Measurements from ENCODE around the gene ATOH8. TPM values are rescaled to one million over a fixed set of nuclear protein-coding genes. Genes with fewer than 3 reads are reported as not detected.

ATOH8 gene
- total RNA-seq, 1 experiment from 2014 or later, result 0.81 TPM

DNA sequence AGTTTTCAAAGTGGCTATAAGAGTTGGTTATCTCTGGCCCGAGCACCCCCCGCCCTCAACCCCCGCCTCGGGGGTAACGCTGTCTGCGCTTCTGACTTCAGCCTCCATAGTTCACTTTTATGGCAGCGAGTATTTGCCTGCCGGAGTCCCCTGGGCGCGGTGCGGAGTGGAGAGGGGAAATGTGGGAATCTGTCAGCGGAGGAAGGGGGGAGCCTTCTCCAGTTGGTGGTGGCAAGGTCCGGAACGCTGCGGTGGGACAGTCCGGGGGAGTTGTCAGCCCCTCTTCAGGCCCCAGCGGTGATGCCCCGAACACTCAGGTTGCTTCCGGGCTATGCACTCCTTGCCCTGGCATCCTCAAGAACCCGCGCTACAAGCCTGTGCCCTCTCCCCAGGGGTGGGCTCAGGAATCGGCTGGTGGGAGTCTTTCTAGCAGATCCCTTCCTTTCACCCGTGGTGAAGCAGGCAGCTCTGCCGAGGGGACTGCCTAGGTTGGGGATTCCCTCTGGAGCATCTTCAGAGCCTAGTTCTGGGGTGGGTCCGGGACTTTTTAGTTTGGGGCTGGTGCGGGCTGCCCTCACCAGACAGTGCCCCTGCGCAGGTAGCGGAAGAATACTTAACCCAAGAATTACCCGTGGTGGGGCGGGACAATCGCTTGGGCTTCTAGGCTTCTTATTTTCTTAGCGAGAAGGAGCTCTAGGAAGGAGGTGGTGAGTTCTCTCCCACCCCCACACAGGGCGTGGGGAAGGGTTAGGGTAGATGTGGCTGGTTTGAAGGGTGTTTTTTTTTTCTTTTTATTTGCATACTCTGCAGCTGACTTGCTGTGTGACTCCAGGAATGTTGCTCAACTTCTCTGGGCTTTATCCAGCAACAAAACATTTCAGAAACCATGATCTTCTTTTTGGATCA lies 1.6 kb downstream of the ATOH8 start (continued):
- TF ChIP-seq ZBTB43 (CRISPR knock-in tag; IDR thresholded peaks at IDR 0.05) (no peak), ZNF219 (CRISPR knock-in tag; IDR thresholded peaks at IDR 0.05; ENCODE audit: borderline replicate concordance) (no peak), E2F1 (CRISPR knock-in tag; IDR thresholded peaks at IDR 0.05) (no peak), SOX15 (CRISPR knock-in tag; IDR thresholded peaks at IDR 0.05) (no peak), ZNF396 (CRISPR knock-in tag; IDR thresholded peaks at IDR 0.05; ENCODE audit: borderline replicate concordance) (no peak), GRHL2 (CRISPR knock-in tag; IDR thresholded peaks at IDR 0.05; ENCODE audit: insufficient replicate concordance, severe bottlenecking) (no peak), GTF2I (CRISPR knock-in tag; conservative IDR thresholded peaks at IDR 0.05) (no peak), ZNF317 (CRISPR knock-in tag; IDR thresholded peaks at IDR 0.05; ENCODE audit: borderline replicate concordance, low read depth) (no peak)
- TF ChIP-seq, protein P1, sequence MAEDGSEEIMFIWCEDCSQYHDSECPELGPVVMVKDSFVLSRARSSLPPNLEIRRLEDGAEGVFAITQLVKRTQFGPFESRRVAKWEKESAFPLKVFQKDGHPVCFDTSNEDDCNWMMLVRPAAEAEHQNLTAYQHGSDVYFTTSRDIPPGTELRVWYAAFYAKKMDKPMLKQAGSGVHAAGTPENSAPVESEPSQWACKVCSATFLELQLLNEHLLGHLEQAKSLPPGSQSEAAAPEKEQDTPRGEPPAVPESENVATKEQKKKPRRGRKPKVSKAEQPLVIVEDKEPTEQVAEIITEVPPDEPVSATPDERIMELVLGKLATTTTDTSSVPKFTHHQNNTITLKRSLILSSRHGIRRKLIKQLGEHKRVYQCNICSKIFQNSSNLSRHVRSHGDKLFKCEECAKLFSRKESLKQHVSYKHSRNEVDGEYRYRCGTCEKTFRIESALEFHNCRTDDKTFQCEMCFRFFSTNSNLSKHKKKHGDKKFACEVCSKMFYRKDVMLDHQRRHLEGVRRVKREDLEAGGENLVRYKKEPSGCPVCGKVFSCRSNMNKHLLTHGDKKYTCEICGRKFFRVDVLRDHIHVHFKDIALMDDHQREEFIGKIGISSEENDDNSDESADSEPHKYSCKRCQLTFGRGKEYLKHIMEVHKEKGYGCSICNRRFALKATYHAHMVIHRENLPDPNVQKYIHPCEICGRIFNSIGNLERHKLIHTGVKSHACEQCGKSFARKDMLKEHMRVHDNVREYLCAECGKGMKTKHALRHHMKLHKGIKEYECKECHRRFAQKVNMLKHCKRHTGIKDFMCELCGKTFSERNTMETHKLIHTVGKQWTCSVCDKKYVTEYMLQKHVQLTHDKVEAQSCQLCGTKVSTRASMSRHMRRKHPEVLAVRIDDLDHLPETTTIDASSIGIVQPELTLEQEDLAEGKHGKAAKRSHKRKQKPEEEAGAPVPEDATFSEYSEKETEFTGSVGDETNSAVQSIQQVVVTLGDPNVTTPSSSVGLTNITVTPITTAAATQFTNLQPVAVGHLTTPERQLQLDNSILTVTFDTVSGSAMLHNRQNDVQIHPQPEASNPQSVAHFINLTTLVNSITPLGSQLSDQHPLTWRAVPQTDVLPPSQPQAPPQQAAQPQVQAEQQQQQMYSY (CRISPR knock-in tag; IDR thresholded peaks at IDR 0.05), result no peak
- TF ChIP-seq, protein P2, sequence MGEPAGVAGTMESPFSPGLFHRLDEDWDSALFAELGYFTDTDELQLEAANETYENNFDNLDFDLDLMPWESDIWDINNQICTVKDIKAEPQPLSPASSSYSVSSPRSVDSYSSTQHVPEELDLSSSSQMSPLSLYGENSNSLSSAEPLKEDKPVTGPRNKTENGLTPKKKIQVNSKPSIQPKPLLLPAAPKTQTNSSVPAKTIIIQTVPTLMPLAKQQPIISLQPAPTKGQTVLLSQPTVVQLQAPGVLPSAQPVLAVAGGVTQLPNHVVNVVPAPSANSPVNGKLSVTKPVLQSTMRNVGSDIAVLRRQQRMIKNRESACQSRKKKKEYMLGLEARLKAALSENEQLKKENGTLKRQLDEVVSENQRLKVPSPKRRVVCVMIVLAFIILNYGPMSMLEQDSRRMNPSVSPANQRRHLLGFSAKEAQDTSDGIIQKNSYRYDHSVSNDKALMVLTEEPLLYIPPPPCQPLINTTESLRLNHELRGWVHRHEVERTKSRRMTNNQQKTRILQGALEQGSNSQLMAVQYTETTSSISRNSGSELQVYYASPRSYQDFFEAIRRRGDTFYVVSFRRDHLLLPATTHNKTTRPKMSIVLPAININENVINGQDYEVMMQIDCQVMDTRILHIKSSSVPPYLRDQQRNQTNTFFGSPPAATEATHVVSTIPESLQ (CRISPR knock-in tag; IDR thresholded peaks at IDR 0.05), result no peak
- TF ChIP-seq, protein P3, sequence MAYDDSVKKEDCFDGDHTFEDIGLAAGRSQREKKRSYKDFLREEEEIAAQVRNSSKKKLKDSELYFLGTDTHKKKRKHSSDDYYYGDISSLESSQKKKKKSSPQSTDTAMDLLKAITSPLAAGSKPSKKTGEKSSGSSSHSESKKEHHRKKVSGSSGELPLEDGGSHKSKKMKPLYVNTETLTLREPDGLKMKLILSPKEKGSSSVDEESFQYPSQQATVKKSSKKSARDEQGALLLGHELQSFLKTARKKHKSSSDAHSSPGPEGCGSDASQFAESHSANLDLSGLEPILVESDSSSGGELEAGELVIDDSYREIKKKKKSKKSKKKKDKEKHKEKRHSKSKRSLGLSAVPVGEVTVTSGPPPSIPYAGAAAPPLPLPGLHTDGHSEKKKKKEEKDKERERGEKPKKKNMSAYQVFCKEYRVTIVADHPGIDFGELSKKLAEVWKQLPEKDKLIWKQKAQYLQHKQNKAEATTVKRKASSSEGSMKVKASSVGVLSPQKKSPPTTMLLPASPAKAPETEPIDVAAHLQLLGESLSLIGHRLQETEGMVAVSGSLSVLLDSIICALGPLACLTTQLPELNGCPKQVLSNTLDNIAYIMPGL (CRISPR knock-in tag; IDR thresholded peaks at IDR 0.05), result no peak

DNA sequence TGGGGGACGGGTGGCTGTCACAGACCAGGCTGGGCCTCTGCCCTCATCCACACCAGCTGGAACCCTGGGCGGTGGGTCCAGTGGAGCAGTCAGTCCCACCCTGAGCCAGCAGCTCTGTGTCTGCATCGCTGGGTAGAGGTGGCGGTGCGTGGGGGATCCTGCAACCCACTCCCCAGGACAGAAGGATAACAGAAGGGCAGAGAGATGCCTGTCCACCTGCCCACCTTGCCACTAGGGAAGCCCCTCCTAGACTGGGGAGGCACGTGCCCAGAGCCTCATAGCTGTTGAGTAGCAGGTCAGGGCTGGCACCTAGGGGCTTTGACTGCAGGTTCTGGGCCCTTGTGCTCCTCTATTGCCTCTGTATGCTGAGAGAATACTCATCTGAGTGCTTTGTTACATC lies 2.4 kb downstream of the ATOH8 start:
- POLR2A ChIA-PET, result no interaction called here
- Mint-ChIP-seq H3K4me3 (no peak overlapping the region), H3K27ac (no peak overlapping the region), H3K4me1 (peaks cover 8% of the 10 kb centered on the region), H3K36me3 (no peaks in the 10 kb centered on the region), H3K9me3 (no peaks in the 10 kb centered on the region), H3K27me3 (ENCODE audit: low read depth) (peaks cover 68% of the 10 kb centered on the region)
- DNase-seq (ENCODE audit: low spot score) (no peak), ATAC-seq (no peak)
- CTCF ChIA-PET, result interaction anchor here (0.7 to 1.3 kb wide), 2 partner anchors 13 to 27 kb away, joined by 5 read pairs; no protein-coding TSS in a partner anchor
- TF ChIP-seq ZNF423 (CRISPR knock-in tag; IDR thresholded peaks at IDR 0.05) (no peak), RORB (CRISPR knock-in tag; IDR thresholded peaks at IDR 0.05) (no peak), ZNF416 (CRISPR knock-in tag; IDR thresholded peaks at IDR 0.05) (no peak), OVOL2 (CRISPR knock-in tag; IDR thresholded peaks at IDR 0.05; ENCODE audit: borderline replicate concordance) (no peak), TCF7 (CRISPR knock-in tag; IDR thresholded peaks at IDR 0.05; ENCODE audit: low read depth) (no peak), CTCF (IDR thresholded peaks at IDR 0.05) (no peak), TP53 (CRISPR knock-in tag; IDR thresholded peaks at IDR 0.05) (no peak), ZNF138 (CRISPR knock-in tag; conservative IDR thresholded peaks at IDR 0.05) (no peak)
- TF ChIP-seq, protein P4, sequence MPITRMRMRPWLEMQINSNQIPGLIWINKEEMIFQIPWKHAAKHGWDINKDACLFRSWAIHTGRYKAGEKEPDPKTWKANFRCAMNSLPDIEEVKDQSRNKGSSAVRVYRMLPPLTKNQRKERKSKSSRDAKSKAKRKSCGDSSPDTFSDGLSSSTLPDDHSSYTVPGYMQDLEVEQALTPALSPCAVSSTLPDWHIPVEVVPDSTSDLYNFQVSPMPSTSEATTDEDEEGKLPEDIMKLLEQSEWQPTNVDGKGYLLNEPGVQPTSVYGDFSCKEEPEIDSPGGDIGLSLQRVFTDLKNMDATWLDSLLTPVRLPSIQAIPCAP (CRISPR knock-in tag; IDR thresholded peaks at IDR 0.05), result no peak
- TF ChIP-seq, protein P5, sequence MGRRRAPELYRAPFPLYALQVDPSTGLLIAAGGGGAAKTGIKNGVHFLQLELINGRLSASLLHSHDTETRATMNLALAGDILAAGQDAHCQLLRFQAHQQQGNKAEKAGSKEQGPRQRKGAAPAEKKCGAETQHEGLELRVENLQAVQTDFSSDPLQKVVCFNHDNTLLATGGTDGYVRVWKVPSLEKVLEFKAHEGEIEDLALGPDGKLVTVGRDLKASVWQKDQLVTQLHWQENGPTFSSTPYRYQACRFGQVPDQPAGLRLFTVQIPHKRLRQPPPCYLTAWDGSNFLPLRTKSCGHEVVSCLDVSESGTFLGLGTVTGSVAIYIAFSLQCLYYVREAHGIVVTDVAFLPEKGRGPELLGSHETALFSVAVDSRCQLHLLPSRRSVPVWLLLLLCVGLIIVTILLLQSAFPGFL (CRISPR knock-in tag; IDR thresholded peaks at IDR 0.05; ENCODE audit: borderline replicate concordance), result no peak
